Gastrocnemius medialis (tissue), 4 donors: ENCODE data around the gene NTPCR.

Source experiments
- CTCF ChIP-seq, 5 experiments: fragments of 450-650 bp in 3 of 5; fragments of 200-600 bp in 2 of 5; sonication (generic) in 2 of 5; IDR thresholded peaks in 4 of 5; conservative IDR thresholded peaks in 1 of 5; 1 replicate in 4 of 5; 2 replicates in 1 of 5; pipeline ENCODE4 v1.5.1; 2016 to 2019; ENCODE audit warnings: antibody characterized with exemption in 5 of 5, mild to moderate bottlenecking in 3 of 5, moderate library complexity in 3 of 5
- POLR2A ChIP-seq, 2 donors: fragments of 450-650 bp; IDR thresholded peaks; one replicate each; pipeline ENCODE4 v1.6.1; 2017; ENCODE audit warnings: antibody characterized with exemption in 2 of 2, mild to moderate bottlenecking in 2 of 2, moderate library complexity in 2 of 2

GRCh38 chr1:232932486-232933425 is 17.7 kb upstream of the NTPCR start:
- TF ChIP-seq CTCF (IDR thresholded peaks at IDR 0.05 in 4 of 5, conservative IDR thresholded peaks at IDR 0.05 in 1 of 5) (no peak), POLR2A (IDR thresholded peaks at IDR 0.05) (no peak)
